ENCODE data around the gene EPB42.

EPB42 gene

DNA sequence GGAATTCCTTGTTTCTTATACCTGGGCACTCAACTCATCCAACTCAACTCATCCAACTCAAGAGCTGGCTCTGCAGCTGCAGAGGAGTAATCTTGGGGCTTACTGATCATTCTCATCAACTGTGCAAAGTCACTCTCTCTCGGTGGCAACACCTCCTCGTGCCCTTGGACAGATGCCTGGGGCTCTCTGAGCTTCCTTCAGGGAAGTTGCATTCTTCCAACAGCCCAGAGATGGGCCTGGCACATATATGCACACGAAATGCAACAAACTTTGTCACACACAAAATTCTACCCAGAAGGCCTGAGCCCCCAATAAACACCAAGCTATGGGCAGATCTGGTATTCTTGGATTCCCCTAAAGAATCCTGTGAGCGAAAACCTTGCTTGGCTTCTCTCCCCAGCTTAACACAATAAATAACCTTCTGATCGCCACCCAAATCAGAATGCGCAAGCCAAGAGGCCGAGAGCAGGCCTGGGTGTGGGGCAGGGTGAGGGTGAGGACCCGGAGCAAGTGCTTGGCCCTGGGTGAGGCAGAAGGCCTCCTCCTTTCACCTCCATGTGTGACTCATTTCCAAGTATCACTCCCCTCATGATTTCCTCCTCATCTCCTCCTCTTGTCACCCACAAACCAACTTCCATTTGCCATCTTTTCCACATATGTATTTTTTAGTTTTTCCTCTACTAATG lies 30.5 kb upstream of the EPB42 start:
- Mint-ChIP-seq H3K27me3 (peaks cover 14 to 49% of the 10 kb centered on the region in 2 donors), H3K27ac (peak overlapping the region in 1 of 2 donors; percentile 3), H3K4me1 (ENCODE audit: low read depth in 2 of 2) (peaks cover 5 to 10% of the 10 kb centered on the region in 2 donors), H3K36me3 (ENCODE audit: insufficient read depth) (no peaks in the 10 kb centered on the region), H3K9me3 (no peaks in the 10 kb centered on the region), H3K4me3 (no peak overlapping the region)
- no peak for DNase-seq
- no peak for ATAC-seq (replicated peaks)

DNA sequence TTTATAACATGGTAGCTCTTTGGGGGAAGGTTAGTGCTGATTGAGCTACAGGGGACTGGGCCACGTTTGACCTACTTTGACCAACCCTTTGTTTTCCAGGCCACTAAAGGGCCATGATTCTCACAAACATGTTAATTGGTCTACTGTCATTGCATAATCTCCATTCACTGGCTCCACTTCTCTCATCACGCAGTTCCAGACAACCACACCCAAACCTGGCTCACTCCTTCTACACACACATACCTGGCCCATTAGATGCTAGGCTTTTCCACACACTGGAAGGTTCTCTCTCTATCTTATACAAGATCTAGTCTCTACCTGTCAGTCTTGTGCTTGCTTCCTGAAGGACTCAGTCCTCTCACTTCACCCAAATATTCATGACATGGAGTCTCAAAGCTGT lies 30.0 kb upstream of the EPB42 start:
- H3K4me3 Mint-ChIP-seq: no peak overlapping the region
- ATAC-seq (replicated peaks): no peak
- no peaks in the 10 kb centered on the region for H3K9me3 Mint-ChIP-seq
- DNase-seq: no peak
- peaks cover 16 to 44% of the 10 kb centered on the region in 2 donors for H3K27me3 Mint-ChIP-seq
- H3K4me1 Mint-ChIP-seq (ENCODE audit: low read depth in 2 of 2): peaks cover 5 to 10% of the 10 kb centered on the region in 2 donors
- H3K27ac Mint-ChIP-seq: no peak overlapping the region
- H3K36me3 Mint-ChIP-seq (ENCODE audit: insufficient read depth): no peaks in the 10 kb centered on the region

DNA sequence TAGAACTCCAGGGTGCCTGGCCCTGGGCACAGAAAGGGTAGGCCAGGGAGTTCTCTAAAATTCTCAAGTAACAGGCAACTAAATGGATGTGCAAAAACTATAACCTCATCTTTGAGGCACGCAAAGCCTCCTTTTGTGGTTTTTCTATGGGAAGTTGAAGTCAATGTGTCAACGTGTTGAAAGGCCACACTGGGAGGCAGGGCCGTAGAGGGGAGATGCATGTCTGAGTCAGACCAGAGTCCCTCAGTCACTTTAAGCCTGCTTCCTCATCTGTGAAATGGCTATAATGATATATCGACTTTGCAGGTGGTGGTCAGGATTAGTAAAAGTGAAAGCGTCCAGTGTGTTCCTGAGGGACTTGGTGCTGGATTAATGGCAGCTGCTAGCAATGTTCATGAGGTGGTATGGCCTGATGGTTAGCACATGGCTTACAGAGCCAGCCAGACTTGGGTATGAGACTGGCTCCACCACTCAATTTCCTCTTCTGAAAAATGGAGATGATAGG lies 28.9 kb upstream of the EPB42 start:
- peaks cover 5 to 10% of the 10 kb centered on the region in 2 donors for H3K4me1 Mint-ChIP-seq (ENCODE audit: low read depth in 2 of 2)
- no peak overlapping the region for H3K4me3 Mint-ChIP-seq
- no peak for ATAC-seq (replicated peaks)
- no peaks in the 10 kb centered on the region for H3K36me3 Mint-ChIP-seq (ENCODE audit: insufficient read depth)
- H3K9me3 Mint-ChIP-seq: no peaks in the 10 kb centered on the region
- H3K27ac Mint-ChIP-seq: peak overlapping the region in 1 of 2 donors; percentile 64
- peaks cover 15 to 33% of the 10 kb centered on the region in 2 donors for H3K27me3 Mint-ChIP-seq
- DNase-seq: no peak

DNA sequence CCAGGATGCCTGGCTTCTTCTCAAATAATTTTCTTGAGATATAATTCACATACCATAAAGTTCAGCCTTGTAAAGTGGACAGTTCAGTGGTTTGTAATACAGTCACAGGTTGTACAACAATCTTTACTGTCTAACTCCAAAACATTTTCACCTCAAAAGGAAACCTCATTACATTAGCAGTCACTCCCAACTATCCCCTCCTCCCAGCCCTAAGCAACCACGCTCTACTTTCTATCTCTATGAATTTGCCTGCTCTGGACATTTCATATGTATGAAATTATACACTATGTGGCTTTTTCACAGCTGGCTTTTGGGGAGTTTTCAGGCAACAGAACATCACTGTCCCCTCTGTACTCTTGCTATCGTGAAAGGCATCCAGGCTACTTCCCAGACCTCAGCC lies 28.4 kb upstream of the EPB42 start:
- H3K36me3 Mint-ChIP-seq (ENCODE audit: insufficient read depth): no peaks in the 10 kb centered on the region
- no peak for DNase-seq
- H3K27me3 Mint-ChIP-seq: peaks cover 10 to 33% of the 10 kb centered on the region in 2 donors
- no peak overlapping the region for H3K4me3 Mint-ChIP-seq
- peak overlapping the region in 1 of 2 donors; percentile 64 for H3K27ac Mint-ChIP-seq
- H3K9me3 Mint-ChIP-seq: no peaks in the 10 kb centered on the region
- no peak for ATAC-seq (replicated peaks)
- H3K4me1 Mint-ChIP-seq (ENCODE audit: low read depth in 2 of 2): peaks cover 3 to 10% of the 10 kb centered on the region in 2 donors

GRCh38 chr15:43246261-43246774 lies 25.5 kb upstream of the EPB42 start:
- H3K9me3 Mint-ChIP-seq: no peaks in the 10 kb centered on the region
- peaks cover 0 to 2% of the 10 kb centered on the region in 2 donors for H3K4me1 Mint-ChIP-seq (ENCODE audit: low read depth in 2 of 2)
- H3K36me3 Mint-ChIP-seq (ENCODE audit: insufficient read depth): no peaks in the 10 kb centered on the region
- H3K27ac Mint-ChIP-seq: no peak overlapping the region
- peaks cover 5 to 16% of the 10 kb centered on the region in 2 donors for H3K27me3 Mint-ChIP-seq
- no peak for ATAC-seq (replicated peaks)
- no peak overlapping the region for H3K4me3 Mint-ChIP-seq
- no peak for DNase-seq

DNA sequence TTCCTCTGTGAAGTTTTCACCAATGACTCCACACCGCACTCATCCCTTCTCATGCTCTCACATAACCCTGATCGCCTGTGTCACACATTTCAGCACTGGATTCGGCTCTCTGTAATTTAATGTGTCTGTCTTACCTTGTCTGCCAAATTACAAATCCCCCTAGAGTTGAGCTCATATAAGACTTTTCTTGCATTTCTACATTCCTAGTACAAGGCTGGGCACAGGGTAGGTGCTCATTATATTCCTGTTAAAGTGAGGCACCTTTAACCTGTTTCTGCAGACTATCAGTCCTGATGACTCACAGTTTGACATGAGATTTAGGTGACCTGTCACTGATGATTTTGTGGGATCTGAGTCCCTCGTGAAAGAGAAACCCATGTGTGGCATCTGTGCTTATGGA lies 23.3 kb upstream of the EPB42 start:
- H3K4me1 Mint-ChIP-seq (ENCODE audit: low read depth in 2 of 2): no peaks in the 10 kb centered on the region
- DNase-seq (no peak), ATAC-seq (replicated peaks) (no peak)
- no peaks in the 10 kb centered on the region for H3K36me3 Mint-ChIP-seq (ENCODE audit: insufficient read depth)
- H3K9me3 Mint-ChIP-seq: no peaks in the 10 kb centered on the region
- no peak overlapping the region for H3K27ac Mint-ChIP-seq
- H3K4me3 Mint-ChIP-seq: no peak overlapping the region
- H3K27me3 Mint-ChIP-seq: peaks cover 13 to 17% of the 10 kb centered on the region in 2 donors

DNA sequence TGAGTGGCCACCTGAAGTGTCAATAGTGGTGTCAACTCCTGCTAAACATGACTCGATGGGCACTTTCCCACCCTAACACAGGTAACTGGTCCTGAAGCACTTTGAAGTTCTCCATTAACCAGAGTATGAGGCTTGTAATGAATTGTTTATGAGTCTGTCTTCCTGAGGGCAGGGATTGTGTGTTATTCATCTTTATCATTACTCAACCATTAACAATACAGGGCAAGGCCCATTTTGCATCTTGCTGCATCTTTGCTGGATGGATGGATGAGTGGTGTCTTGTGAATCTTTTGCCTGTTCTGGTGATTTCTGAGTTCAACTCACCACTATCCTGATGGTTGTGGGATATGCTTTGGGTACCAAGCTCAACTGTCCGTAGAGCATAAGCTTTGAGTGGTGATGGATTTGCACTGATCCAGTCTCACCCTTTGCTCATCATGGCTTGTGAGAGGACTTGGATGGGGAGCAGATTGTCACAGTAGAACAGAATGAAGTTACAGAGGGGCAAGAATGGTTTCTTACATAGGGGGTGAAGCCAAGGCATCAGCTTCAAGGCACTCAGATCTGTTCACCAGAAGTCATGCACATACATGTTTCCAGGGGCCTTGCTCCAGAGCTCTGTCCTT lies 22.3 kb upstream of the EPB42 start:
- H3K27ac Mint-ChIP-seq: no peak overlapping the region
- H3K27me3 Mint-ChIP-seq: peaks cover 15 to 26% of the 10 kb centered on the region in 2 donors
- no peaks in the 10 kb centered on the region for H3K9me3 Mint-ChIP-seq
- ATAC-seq (replicated peaks) (no peak), DNase-seq (no peak)
- no peaks in the 10 kb centered on the region for H3K36me3 Mint-ChIP-seq (ENCODE audit: insufficient read depth)
- no peak overlapping the region for H3K4me3 Mint-ChIP-seq
- H3K4me1 Mint-ChIP-seq (ENCODE audit: low read depth in 2 of 2): no peaks in the 10 kb centered on the region

DNA sequence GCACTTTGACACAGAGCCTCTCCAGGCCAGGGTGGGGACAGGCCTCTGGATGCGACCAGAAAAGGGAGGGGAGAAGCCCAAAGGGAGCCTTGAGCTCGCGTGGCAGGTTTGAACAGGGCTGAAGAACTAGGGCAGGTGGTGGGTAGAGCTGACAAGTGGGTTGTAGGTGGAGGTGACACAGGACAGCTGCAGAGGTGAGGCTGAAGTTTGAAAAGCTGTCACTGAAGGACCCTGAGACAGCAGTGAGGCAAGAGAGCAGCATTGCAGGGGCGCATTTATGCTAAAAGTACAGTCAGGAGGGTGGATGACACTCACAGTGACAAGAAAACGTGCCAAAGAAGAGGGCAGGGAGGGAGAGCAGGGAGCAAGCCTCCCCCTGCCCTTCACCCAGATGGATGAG lies 21.8 kb upstream of the EPB42 start:
- Mint-ChIP-seq H3K36me3 (ENCODE audit: insufficient read depth) (no peaks in the 10 kb centered on the region), H3K4me1 (ENCODE audit: low read depth in 2 of 2) (no peaks in the 10 kb centered on the region), H3K9me3 (no peaks in the 10 kb centered on the region), H3K27ac (no peak overlapping the region), H3K27me3 (peaks cover 20 to 32% of the 10 kb centered on the region in 2 donors), H3K4me3 (no peak overlapping the region)
- ATAC-seq (replicated peaks) (no peak), DNase-seq (no peak)

DNA sequence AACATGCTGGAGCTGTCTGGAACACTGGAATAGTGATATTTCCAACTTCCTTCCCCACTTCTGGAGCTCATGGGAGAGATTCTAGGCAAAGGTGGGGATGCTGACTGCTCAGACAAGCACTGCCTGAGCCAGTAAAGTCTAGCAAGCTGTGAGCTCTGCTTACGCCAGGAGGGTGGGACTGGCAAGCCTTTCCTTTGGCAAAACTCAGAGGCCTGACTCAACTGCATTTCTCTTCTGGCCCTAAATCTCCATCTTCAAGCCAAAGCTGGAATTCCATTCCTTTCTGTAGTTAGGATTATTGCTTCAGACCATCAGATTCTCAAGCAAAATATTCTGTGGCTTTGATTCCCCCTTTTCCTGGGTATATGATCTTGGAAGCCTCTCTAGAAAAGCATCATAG lies 20.3 kb upstream of the EPB42 start:
- Mint-ChIP-seq H3K9me3 (no peaks in the 10 kb centered on the region), H3K4me3 (no peak overlapping the region), H3K27me3 (peaks cover 19 to 42% of the 10 kb centered on the region in 2 donors), H3K36me3 (ENCODE audit: insufficient read depth) (no peaks in the 10 kb centered on the region), H3K4me1 (ENCODE audit: low read depth in 2 of 2) (no peaks in the 10 kb centered on the region), H3K27ac (no peak overlapping the region)
- DNase-seq (no peak), ATAC-seq (replicated peaks) (no peak)

- Mint-ChIP-seq H3K9me3 (no peaks in the 10 kb centered on the region), H3K27ac (no peak overlapping the region), H3K36me3 (ENCODE audit: insufficient read depth) (no peaks in the 10 kb centered on the region), H3K4me3 (no peak overlapping the region), H3K4me1 (ENCODE audit: low read depth in 2 of 2) (no peaks in the 10 kb centered on the region), H3K27me3 (peaks cover 25 to 54% of the 10 kb centered on the region in 2 donors)
- ATAC-seq (replicated peaks) (no peak), DNase-seq (no peak)
Observed at GRCh38 chr15:43239732-43240491, 19.1 kb upstream of the EPB42 start.

GRCh38 chr15:43238671-43239131 lies 17.9 kb upstream of the EPB42 start:
- no peak for DNase-seq
- Mint-ChIP-seq H3K9me3 (no peaks in the 10 kb centered on the region), H3K4me1 (ENCODE audit: low read depth in 2 of 2) (no peaks in the 10 kb centered on the region), H3K27me3 (peaks cover 31 to 57% of the 10 kb centered on the region in 2 donors), H3K36me3 (ENCODE audit: insufficient read depth) (no peaks in the 10 kb centered on the region), H3K27ac (no peak overlapping the region), H3K4me3 (no peak overlapping the region)
- ATAC-seq (replicated peaks): no peak

- ATAC-seq (replicated peaks) (no peak), DNase-seq (no peak)
- H3K9me3 Mint-ChIP-seq: no peaks in the 10 kb centered on the region
- H3K36me3 Mint-ChIP-seq (ENCODE audit: insufficient read depth): no peaks in the 10 kb centered on the region
- H3K27ac Mint-ChIP-seq: no peak overlapping the region
- H3K4me1 Mint-ChIP-seq (ENCODE audit: low read depth in 2 of 2): no peaks in the 10 kb centered on the region
- H3K4me3 Mint-ChIP-seq: no peak overlapping the region
- H3K27me3 Mint-ChIP-seq: peaks cover 31 to 63% of the 10 kb centered on the region in 2 donors
Observed at GRCh38 chr15:43237842-43238470, 17.1 kb upstream of the EPB42 start.

DNA sequence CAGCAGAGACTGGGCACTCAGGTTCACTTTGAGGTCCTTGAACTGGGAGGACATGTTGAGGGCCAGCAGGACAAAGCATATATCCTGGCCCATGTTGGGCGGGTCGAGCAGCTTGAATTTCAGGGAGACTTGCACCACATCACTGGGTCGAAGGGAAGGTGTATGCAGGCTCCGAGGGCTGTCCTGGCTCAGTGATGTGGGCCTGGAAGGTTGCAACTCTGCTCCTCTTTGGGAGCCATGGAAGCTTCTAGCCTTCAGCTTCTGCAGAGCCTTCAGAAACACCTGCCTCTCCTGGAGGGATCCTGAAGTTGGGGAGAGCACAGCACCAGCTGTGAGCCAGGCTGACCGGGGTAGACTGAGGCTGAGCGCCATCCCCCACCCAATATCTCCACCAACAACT lies 14.7 kb upstream of the EPB42 start:
- Mint-ChIP-seq H3K36me3 (ENCODE audit: insufficient read depth) (no peaks in the 10 kb centered on the region), H3K4me1 (ENCODE audit: low read depth in 2 of 2) (no peaks in the 10 kb centered on the region), H3K4me3 (no peak overlapping the region), H3K27me3 (peaks cover 30 to 57% of the 10 kb centered on the region in 2 donors), H3K27ac (no peak overlapping the region), H3K9me3 (no peaks in the 10 kb centered on the region)
- ATAC-seq (replicated peaks) (no peak), DNase-seq (no peak)

Data from effector memory CD8-positive, alpha-beta T cell (primary cell).